Measurements from ENCODE around the gene POLRMT. TPM values are rescaled to one million over a fixed set of nuclear protein-coding genes. Genes with fewer than 3 reads are reported as not detected.

Gene POLRMT
- total and polyA plus RNA-seq, 11 donors, result 32.0 to 78.0 (median 41.5) TPM

- TF ChIP-seq POLR2A (IDR thresholded peaks at IDR 0.05) (no peak), CTCF (IDR thresholded peaks at IDR 0.05) (no peak)
- peaks cover 0 to 51% (median 36%) of the 10 kb centered on the region in 9 donors for H3K36me3 ChIP-seq
- H3K27me3 ChIP-seq, result peaks cover 0 to 10% (median 6%) of the 10 kb centered on the region in 9 donors
- no peak overlapping the region for H3K4me3 ChIP-seq
- no peaks in the 10 kb centered on the region for H3K9me3 ChIP-seq
- 78 to 89% (median 81%) methylated on average over 20 to 27 of the region's 27 CpGs for WGBS, 4 donors
- DNase-seq (peak in 1 of 5 donors; percentile 47), ATAC-seq (no peak)
- peaks cover 0 to 60% (median 21%) of the 10 kb centered on the region in 12 donors for H3K4me1 ChIP-seq
- peak overlapping the region in 2 of 12 donors; percentile 45 to 56 for H3K27ac ChIP-seq
- intact Hi-C loops (cut with DNase I), result loop anchor here in 2 of 10 donors (5.0 to 10.0 kb wide), 2 partner anchors 49 to 151 kb away; partner anchors contain the start of gene POLRMT (in 1 of the 2)
Measured at GRCh38 chr19:583198-583967, 50.0 kb downstream of the POLRMT start.

GRCh38 chr19:582497-583197 is 50.7 kb downstream of the POLRMT start:
- no peaks in the 10 kb centered on the region for H3K9me3 ChIP-seq
- DNase-seq, result peak in 1 of 5 donors; percentile 60
- peaks cover 3 to 60% (median 25%) of the 10 kb centered on the region in 12 donors for H3K4me1 ChIP-seq
- H3K27ac ChIP-seq, result peak overlapping the region in 2 of 12 donors; percentile 45 to 56
- TF ChIP-seq POLR2A (IDR thresholded peaks at IDR 0.05) (no peak), CTCF (IDR thresholded peaks at IDR 0.05) (no peak)
- no peak for ATAC-seq
- H3K27me3 ChIP-seq, result peaks cover 0 to 3% (median 0%) of the 10 kb centered on the region in 9 donors
- H3K4me3 ChIP-seq, result no peak overlapping the region
- intact Hi-C loops (cut with DNase I), result loop anchor here in 2 of 10 donors (5.0 to 10.0 kb wide), 2 partner anchors 50 to 152 kb away; partner anchors contain the start of gene POLRMT (in 1 of the 2)
- H3K36me3 ChIP-seq, result peaks cover 0 to 59% (median 39%) of the 10 kb centered on the region in 9 donors
- 80 to 87% (median 82%) methylated on average over 25 to 31 of the region's 31 CpGs for WGBS, 4 donors

GRCh38 chr19:581399-582111 is 51.8 kb downstream of the POLRMT start:
- H3K36me3 ChIP-seq, result peaks cover 0 to 67% (median 39%) of the 10 kb centered on the region in 9 donors
- ATAC-seq (peak in 2 of 4 donors; percentile 4 to 12), DNase-seq (peak in 1 of 5 donors; percentile 72)
- 71 to 76% (median 73%) methylated on average over 23 to 40 of the region's 40 CpGs for WGBS, 4 donors
- H3K4me3 ChIP-seq, result no peak overlapping the region
- no peaks in the 10 kb centered on the region for H3K27me3 ChIP-seq
- TF ChIP-seq POLR2A (IDR thresholded peaks at IDR 0.05) (no peak), CTCF (IDR thresholded peaks at IDR 0.05) (no peak)
- no peaks in the 10 kb centered on the region for H3K9me3 ChIP-seq
- peak overlapping the region in 4 of 12 donors; percentile 29 to 56 (median 44) for H3K27ac ChIP-seq
- intact Hi-C loops (cut with DNase I), result loop anchor here in 2 of 10 donors (5.0 to 10.0 kb wide), 2 partner anchors 51 to 153 kb away; partner anchors contain the start of gene POLRMT (in 1 of the 2)
- peaks cover 3 to 71% (median 30%) of the 10 kb centered on the region in 12 donors for H3K4me1 ChIP-seq

Measured in heart left ventricle (tissue), 16 donors.